ENCODE measurements around the gene GPR27.

DNA sequence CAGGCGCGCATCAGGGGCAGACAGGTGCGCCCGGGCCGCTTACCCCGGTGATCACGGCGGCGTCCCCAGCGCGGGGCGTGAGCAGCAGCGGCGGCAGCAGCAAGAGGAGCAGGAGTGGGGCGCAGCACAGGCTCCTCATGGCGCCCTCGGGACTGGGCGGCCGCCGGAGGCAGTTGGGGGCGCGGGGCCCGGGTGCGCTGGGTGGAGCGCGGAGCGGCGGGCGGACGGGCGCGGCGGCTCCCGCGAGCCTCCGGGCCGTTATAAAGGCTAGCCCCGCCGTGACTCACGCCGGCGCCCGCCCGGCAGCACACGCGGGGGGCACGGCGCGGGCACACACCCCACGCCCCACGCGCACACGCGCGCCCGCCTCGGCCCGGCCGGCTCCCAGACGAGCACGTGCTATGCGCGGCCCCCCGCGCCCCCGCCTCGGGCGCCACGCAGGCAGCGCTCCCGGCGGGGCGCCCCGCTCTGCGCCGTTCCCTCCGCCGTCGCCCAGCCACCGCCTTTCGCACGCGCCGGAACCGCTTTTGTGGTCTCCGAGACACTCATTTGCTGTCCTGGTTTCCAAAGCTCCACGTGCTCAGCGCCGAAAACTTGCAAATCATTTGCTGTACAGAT lies 31.4 kb downstream of the GPR27 start, which contains the start of gene PROK2:
- TF ChIP-seq, protein P1, sequence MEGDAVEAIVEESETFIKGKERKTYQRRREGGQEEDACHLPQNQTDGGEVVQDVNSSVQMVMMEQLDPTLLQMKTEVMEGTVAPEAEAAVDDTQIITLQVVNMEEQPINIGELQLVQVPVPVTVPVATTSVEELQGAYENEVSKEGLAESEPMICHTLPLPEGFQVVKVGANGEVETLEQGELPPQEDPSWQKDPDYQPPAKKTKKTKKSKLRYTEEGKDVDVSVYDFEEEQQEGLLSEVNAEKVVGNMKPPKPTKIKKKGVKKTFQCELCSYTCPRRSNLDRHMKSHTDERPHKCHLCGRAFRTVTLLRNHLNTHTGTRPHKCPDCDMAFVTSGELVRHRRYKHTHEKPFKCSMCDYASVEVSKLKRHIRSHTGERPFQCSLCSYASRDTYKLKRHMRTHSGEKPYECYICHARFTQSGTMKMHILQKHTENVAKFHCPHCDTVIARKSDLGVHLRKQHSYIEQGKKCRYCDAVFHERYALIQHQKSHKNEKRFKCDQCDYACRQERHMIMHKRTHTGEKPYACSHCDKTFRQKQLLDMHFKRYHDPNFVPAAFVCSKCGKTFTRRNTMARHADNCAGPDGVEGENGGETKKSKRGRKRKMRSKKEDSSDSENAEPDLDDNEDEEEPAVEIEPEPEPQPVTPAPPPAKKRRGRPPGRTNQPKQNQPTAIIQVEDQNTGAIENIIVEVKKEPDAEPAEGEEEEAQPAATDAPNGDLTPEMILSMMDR (IDR thresholded peaks at IDR 0.05; ENCODE audit: insufficient read depth, low read length, poor library complexity, severe bottlenecking), result no peak
- TF ChIP-seq EZH2phosphoT487 (conservative IDR thresholded peaks at IDR 0.05; ENCODE audit: low read length), result no peak

All from SU-DHL-6 (cell line).